Myocyte (in vitro differentiated cells): ENCODE measurements around the gene TMEM132D. TPM values are rescaled to one million over a fixed set of nuclear protein-coding genes. Genes with fewer than 3 reads are reported as not detected.
"Not testable (repeated sequence)": the region's sequence is repeated elsewhere in the genome, so short reads cannot be mapped to it uniquely, and the experiment has no call there.

ENCODE experiments used
- DNase-seq: peaks from one replicate; pipeline ENCODE4 v3.0.0-alpha.2; 2012; ENCODE audit warnings: low read depth
- total RNA-seq: library from RNA; depleted of rRNA; stranded (reverse); fragments of >200 nt; gene quantifications from 2 replicates; pipeline ENCODE4 v1.2.3, GENCODE V29; 2014

Gene TMEM132D
- total RNA-seq, 1 donor from 2014 or later = not detected

- no peak for DNase-seq
Measured at GRCh38 chr12:129195081-129195480, 708.7 kb downstream of the TMEM132D start.

- DNase-seq = no peak
Measured at GRCh38 chr12:129193263-129193871, 710.5 kb downstream of the TMEM132D start.

GRCh38 chr12:129190827-129191226 is 713.0 kb downstream of the TMEM132D start:
- no peak for DNase-seq

GRCh38 chr12:129189879-129190278 is 713.9 kb downstream of the TMEM132D start:
- DNase-seq = not testable (repeated sequence)

- DNase-seq = no peak
Measured at GRCh38 chr12:129186952-129187351, 716.9 kb downstream of the TMEM132D start.

GRCh38 chr12:129185855-129186254 is 718.0 kb downstream of the TMEM132D start:
- DNase-seq = no peak

- no peak for DNase-seq
Measured at GRCh38 chr12:129184127-129184928, 719.5 kb downstream of the TMEM132D start.

- no peak for DNase-seq
Measured at GRCh38 chr12:129179941-129180553, 723.8 kb downstream of the TMEM132D start.

GRCh38 chr12:129169928-129170327 is 733.9 kb downstream of the TMEM132D start:
- no peak for DNase-seq

GRCh38 chr12:129163861-129164260 is 740.0 kb downstream of the TMEM132D start:
- no peak for DNase-seq

GRCh38 chr12:129163461-129163860 is 740.4 kb downstream of the TMEM132D start:
- DNase-seq = no peak

- DNase-seq = no peak
Measured at GRCh38 chr12:129162805-129163204, 741.0 kb downstream of the TMEM132D start.

- no peak for DNase-seq
Measured at GRCh38 chr12:129161511-129161910, 742.3 kb downstream of the TMEM132D start.

GRCh38 chr12:129160282-129160681 is 743.5 kb downstream of the TMEM132D start:
- DNase-seq = no peak

- DNase-seq = no peak
Measured at GRCh38 chr12:129152351-129153104, 751.3 kb downstream of the TMEM132D start.

- no peak for DNase-seq
Measured at GRCh38 chr12:129150721-129151120, 753.1 kb downstream of the TMEM132D start.

- DNase-seq = no peak
Measured at GRCh38 chr12:129145381-129145780, 758.4 kb downstream of the TMEM132D start.

- no peak for DNase-seq
Measured at GRCh38 chr12:129138776-129139175, 765.0 kb downstream of the TMEM132D start.

GRCh38 chr12:129136694-129137325 is 767.0 kb downstream of the TMEM132D start:
- no peak for DNase-seq

GRCh38 chr12:129127771-129128170 is 776.1 kb downstream of the TMEM132D start:
- DNase-seq = no peak

GRCh38 chr12:129127211-129127610 is 776.6 kb downstream of the TMEM132D start:
- DNase-seq = no peak
